ENCODE measurements around the gene NHLRC2. TPM values are rescaled to one million over a fixed set of nuclear protein-coding genes. Genes with fewer than 3 reads are reported as not detected.

Gene NHLRC2
- total and polyA plus RNA-seq, 2 donors (not counting 1 experiment from before 2014, with no cell fraction given), result 5.7 to 59.8 TPM

GRCh38 chr10:113869789-113870188 lies 15.3 kb downstream of the NHLRC2 start:
- TF ChIP-seq CTCF (IDR thresholded peaks at IDR 0.05) (no peak), EZH2 (IDR thresholded peaks at IDR 0.05; ENCODE audit: borderline replicate concordance, insufficient read depth, low read depth, low read length, poor library complexity, severe bottlenecking) (no peak)
- peaks cover 0 to 3% of the 10 kb centered on the region in 2 experiments for H3K36me3 ChIP-seq (replicated peaks in 1 of 2; ENCODE audit: control extremely low read depth in 1 of 2, control insufficient read depth in 1 of 2, extremely low read depth in 1 of 2, insufficient read depth in 2 of 2, low read length in 1 of 2)
- POLR2A ChIA-PET, result no interaction called here
- H2AFZ ChIP-seq (ENCODE audit: insufficient read depth, low read depth, low read length, poor library complexity, severe bottlenecking), result no peak overlapping the region
- no CpG with 5 or more reads among the region's 2 CpGs for WGBS (ENCODE audit: insufficient coverage)
- H3K4me3 ChIP-seq (ENCODE audit: control extremely low read depth in 1 of 5, extremely low read depth in 1 of 5, insufficient read depth in 1 of 5, low read depth in 2 of 5, low read length in 4 of 5), result no peak overlapping the region
- no peak for DNase-seq
- no peak overlapping the region for H3K4me2 ChIP-seq (replicated peaks; ENCODE audit: low read depth, low read length, poor library complexity, severe bottlenecking)
- Mint-ChIP-seq H3K27ac (no peak overlapping the region), H3K9me3 (ENCODE audit: insufficient read depth) (no peaks in the 10 kb centered on the region), H3K27me3 (no peaks in the 10 kb centered on the region), H3K4me3 (no peak overlapping the region), H3K4me1 (peaks cover 29% of the 10 kb centered on the region)
- H3K27ac ChIP-seq (ENCODE audit: low read length in 2 of 2), result no peak overlapping the region
- no peaks in the 10 kb centered on the region for H3K9me3 ChIP-seq (ENCODE audit: control extremely low read depth in 1 of 3, control insufficient read depth in 2 of 3, insufficient read depth in 1 of 3, low read length in 2 of 3)
- no peaks in the 10 kb centered on the region for H3K4me1 ChIP-seq (ENCODE audit: control insufficient read depth in 2 of 2, insufficient read depth in 2 of 2, low read length in 2 of 2)
- peaks cover 16% of the 10 kb centered on the region for H4K20me1 ChIP-seq (ENCODE audit: control insufficient read depth, insufficient read depth, low read length, poor library complexity, severe bottlenecking)
- intact Hi-C loops (cut with micrococcal nuclease), result no loop called here
- no peak overlapping the region for H3K9ac ChIP-seq (ENCODE audit: low read length)
- H3K27me3 ChIP-seq (replicated peaks in 1 of 4; ENCODE audit: control extremely low read depth in 1 of 4, control insufficient read depth in 3 of 4, insufficient read depth in 4 of 4, low read length in 3 of 4), result no peaks in the 10 kb centered on the region
- CTCF ChIA-PET, result no interaction called here
- no peak for ATAC-seq (ENCODE audit: low read depth)
- peaks cover 49% of the 10 kb centered on the region for H3K79me2 ChIP-seq (ENCODE audit: control insufficient read depth, insufficient read depth, low read length)

GRCh38 chr10:113872139-113873030 lies 17.9 kb downstream of the NHLRC2 start:
- H3K27ac ChIP-seq (ENCODE audit: low read length in 2 of 2), result no peak overlapping the region

More at GRCh38 chr10:113872139-113873030, 17.9 kb downstream of the NHLRC2 start:
- Mint-ChIP-seq H3K27me3 (no peaks in the 10 kb centered on the region), H3K9me3 (ENCODE audit: insufficient read depth) (no peaks in the 10 kb centered on the region), H3K27ac (no peak overlapping the region), H3K4me3 (no peak overlapping the region), H3K4me1 (peaks cover 27% of the 10 kb centered on the region)
- H3K4me2 ChIP-seq (replicated peaks; ENCODE audit: low read depth, low read length, poor library complexity, severe bottlenecking), result no peak overlapping the region
- ATAC-seq (ENCODE audit: low read depth), result no peak
- intact Hi-C loops (cut with micrococcal nuclease), result loop anchor here (2.0 kb wide), 1 partner anchor 230 kb away; no protein-coding TSS in a partner anchor
- peaks cover 2 to 4% of the 10 kb centered on the region in 2 experiments for H3K36me3 ChIP-seq (replicated peaks in 1 of 2; ENCODE audit: control extremely low read depth in 1 of 2, control insufficient read depth in 1 of 2, extremely low read depth in 1 of 2, insufficient read depth in 2 of 2, low read length in 1 of 2)
- no peaks in the 10 kb centered on the region for H3K9me3 ChIP-seq (ENCODE audit: control extremely low read depth in 1 of 3, control insufficient read depth in 2 of 3, insufficient read depth in 1 of 3, low read length in 2 of 3)
- WGBS (ENCODE audit: insufficient coverage), result no CpG with 5 or more reads among the region's 3 CpGs
- H3K9ac ChIP-seq (ENCODE audit: low read length), result no peak overlapping the region
- ChIA-PET CTCF (interaction anchor here (1.7 kb wide), 1 partner anchor 231 kb away, joined by 6 read pairs; no protein-coding TSS in a partner anchor), POLR2A (no interaction called here)
- H4K20me1 ChIP-seq (ENCODE audit: control insufficient read depth, insufficient read depth, low read length, poor library complexity, severe bottlenecking), result peaks cover 8% of the 10 kb centered on the region
- no peak overlapping the region for H2AFZ ChIP-seq (ENCODE audit: insufficient read depth, low read depth, low read length, poor library complexity, severe bottlenecking)
- no peaks in the 10 kb centered on the region for H3K27me3 ChIP-seq (replicated peaks in 1 of 4; ENCODE audit: control extremely low read depth in 1 of 4, control insufficient read depth in 3 of 4, insufficient read depth in 4 of 4, low read length in 3 of 4)
- H3K4me3 ChIP-seq (ENCODE audit: control extremely low read depth in 1 of 5, extremely low read depth in 1 of 5, insufficient read depth in 1 of 5, low read depth in 2 of 5, low read length in 4 of 5), result no peak overlapping the region
- no peak for DNase-seq
- no peak for TF ChIP-seq EZH2 (IDR thresholded peaks at IDR 0.05; ENCODE audit: borderline replicate concordance, insufficient read depth, low read depth, low read length, poor library complexity, severe bottlenecking)
- no peak for TF ChIP-seq CTCF (IDR thresholded peaks at IDR 0.05)
- H3K79me2 ChIP-seq (ENCODE audit: control insufficient read depth, insufficient read depth, low read length), result peaks cover 51% of the 10 kb centered on the region
- H3K4me1 ChIP-seq (ENCODE audit: control insufficient read depth in 2 of 2, insufficient read depth in 2 of 2, low read length in 2 of 2), result no peaks in the 10 kb centered on the region

Measured in B cell (primary cell).